Gastroesophageal sphincter (tissue), 2 donors: ENCODE results near the gene ALG1.

Experiments used
- POLR2A ChIP-seq, 2 donors: fragments of 450-650 bp; IDR thresholded peaks; one replicate each; pipeline ENCODE4 v1.6.1; 2017; ENCODE audit warnings: antibody characterized with exemption in 2 of 2, mild to moderate bottlenecking in 2 of 2, moderate library complexity in 1 of 2
- POLR2AphosphoS5 ChIP-seq: sonication (generic); formaldehyde crosslinking; IDR thresholded peaks from one replicate; pipeline ENCODE4 v1.6.1; 2017; ENCODE audit warnings: antibody characterized with exemption

GRCh38 chr16:5034167-5034523, 37.5 kb upstream of the ALG1 start:
- TF ChIP-seq POLR2A (IDR thresholded peaks at IDR 0.05), result no peak
- no peak for TF ChIP-seq POLR2AphosphoS5
